GM23338 (cell line): ENCODE results near the gene GARIN3. TPM values are rescaled to one million over a fixed set of nuclear protein-coding genes. Genes with fewer than 3 reads are reported as not detected.

Experiments used
- ATAC-seq: fragments of 200-7000 bp; cut with Tn5 transposase; 3 replicates; pipeline ENCODE4 v1.9.1; 2020
- DNase-seq: peaks from one replicate; pipeline ENCODE4 v3.0.0-alpha.2; 2015; ENCODE audit warnings: low spot score
- H2AFZ ChIP-seq: fragments of 200-600 bp; sonication (generic); 2 replicates; pipeline ENCODE4 v1.8.0; 2016; ENCODE audit warnings: antibody characterized with exemption, mild to moderate bottlenecking, moderate library complexity
- H3F3A ChIP-seq: fragments of 200-600 bp; sonication (generic); replicated peaks from 2 replicates; pipeline ENCODE4 v1.8.0; 2017; ENCODE audit warnings: antibody characterized with exemption, mixed run types, low read depth
- H3K27ac ChIP-seq: fragments of 200-600 bp; sonication (generic); 2 replicates; pipeline ENCODE4 v1.6.1; 2016; ENCODE audit warnings: low read depth
- H3K27me3 ChIP-seq: fragments of 200-600 bp; sonication (generic); 2 replicates; pipeline ENCODE4 v1.8.0; 2016; ENCODE audit warnings: mild to moderate bottlenecking, mixed run types, moderate library complexity; ENCODE audit not compliant: insufficient read depth
- H3K36me3 ChIP-seq: fragments of 200-600 bp; sonication (generic); 2 replicates; pipeline ENCODE4 v1.8.0; 2016; ENCODE audit warnings: mild to moderate bottlenecking; ENCODE audit not compliant: insufficient read depth
- H3K4me1 ChIP-seq: fragments of 200-600 bp; sonication (generic); 2 replicates; pipeline ENCODE4 v1.8.0; 2016; ENCODE audit warnings: mild to moderate bottlenecking, moderate library complexity; ENCODE audit not compliant: insufficient read depth
- H3K4me2 ChIP-seq: fragments of 200-600 bp; sonication (generic); 2 replicates; pipeline ENCODE4 v1.7.1; 2017; ENCODE audit warnings: mixed run types
- H3K4me3 ChIP-seq: fragments of 200-600 bp; sonication (generic); 2 replicates; pipeline ENCODE4 v1.6.1; 2016; ENCODE audit warnings: mixed run types
- H3K79me2 ChIP-seq: fragments of 200-600 bp; sonication (generic); replicated peaks from 2 replicates; pipeline ENCODE4 v1.8.0; 2017; ENCODE audit warnings: mild to moderate bottlenecking; ENCODE audit not compliant: insufficient read depth
- H3K9me2 ChIP-seq: fragments of 200-600 bp; sonication (generic); 2 replicates; pipeline ENCODE4 v1.8.0; 2017; ENCODE audit not compliant: insufficient read depth
- H4K20me1 ChIP-seq: fragments of 200-600 bp; sonication (generic); replicated peaks from 2 replicates; pipeline ENCODE4 v1.8.0; 2017; ENCODE audit warnings: mild to moderate bottlenecking; ENCODE audit not compliant: insufficient read depth
- H3K27ac Mint-ChIP-seq: 2 replicates; pipeline ENCODE4 v1.8.0; 2020; ENCODE audit warnings: inconsistent platforms, mild to moderate bottlenecking, moderate library complexity, mixed read lengths
- H3K27me3 Mint-ChIP-seq: 3 replicates; pipeline ENCODE4 v1.8.0; 2022; ENCODE audit warnings: low read depth, mild to moderate bottlenecking, moderate library complexity, mixed read lengths, inconsistent platforms; ENCODE audit not compliant: insufficient read depth, poor library complexity
- H3K36me3 Mint-ChIP-seq: 3 replicates; pipeline ENCODE4 v1.8.0; 2021; ENCODE audit warnings: low read depth, mild to moderate bottlenecking, inconsistent platforms, moderate library complexity, mixed read lengths
- H3K4me1 Mint-ChIP-seq: 3 replicates; pipeline ENCODE4 v1.8.0; 2020; ENCODE audit warnings: mild to moderate bottlenecking, inconsistent platforms, mixed read lengths
- H3K4me3 Mint-ChIP-seq: 3 replicates; pipeline ENCODE4 v1.8.0; 2021; ENCODE audit warnings: moderate library complexity, mild to moderate bottlenecking, inconsistent platforms, mixed read lengths
- H3K9me3 Mint-ChIP-seq: 3 replicates; pipeline ENCODE4 v1.8.0; 2020; ENCODE audit warnings: moderate library complexity, mild to moderate bottlenecking, inconsistent platforms, mixed read lengths
- CREB1 ChIP-seq: fragments of 250-450 bp; sonication (Bioruptor Pico); IDR thresholded peaks from 2 replicates; pipeline ENCODE4 v1.5.0; 2020; ENCODE audit warnings: low read depth, mild to moderate bottlenecking, moderate library complexity
- ETS1 ChIP-seq: IDR thresholded peaks from 2 replicates; pipeline ENCODE4 v1.6.1; 2016; ENCODE audit warnings: antibody characterized with exemption
- EZH2 ChIP-seq: fragments of 200-600 bp; sonication (generic); IDR thresholded peaks from one replicate; pipeline ENCODE4 v1.8.0; 2017; ENCODE audit warnings: antibody characterized with exemption, mild to moderate bottlenecking, low read depth; ENCODE audit not compliant: unreplicated experiment
- JUNB ChIP-seq: IDR thresholded peaks from one replicate; pipeline ENCODE4 v1.6.1; 2016; ENCODE audit warnings: antibody characterized with exemption; ENCODE audit not compliant: unreplicated experiment
- POLR2AphosphoS5 ChIP-seq: IDR thresholded peaks from 2 replicates; pipeline ENCODE4 v1.6.1; 2016; ENCODE audit warnings: antibody characterized with exemption, low read depth
- REST ChIP-seq: IDR thresholded peaks from one replicate; pipeline ENCODE4 v1.6.1; 2018; ENCODE audit warnings: antibody characterized with exemption; ENCODE audit not compliant: unreplicated experiment
- STAT1 ChIP-seq: IDR thresholded peaks from one replicate; pipeline ENCODE4 v1.6.1; 2016; ENCODE audit warnings: antibody characterized with exemption; ENCODE audit not compliant: unreplicated experiment
- ZNF114 ChIP-seq: fragments of 250-450 bp; sonication (Bioruptor Pico); IDR thresholded peaks from 2 replicates; pipeline ENCODE4 v1.5.0; 2020; ENCODE audit warnings: mild to moderate bottlenecking, moderate library complexity
- ZNF462 ChIP-seq: fragments of 250-450 bp; sonication (Bioruptor Pico); IDR thresholded peaks from 2 replicates; pipeline ENCODE4 v1.5.0; 2020; ENCODE audit warnings: mild to moderate bottlenecking, moderate library complexity
- polyA plus RNA-seq: library from polyadenylated mRNA; unstranded; fragments of >200 nt; fragmentation: Nextera tagmentation; extraction: Ambion mirVana; gene quantifications from 2 replicates; pipeline ENCODE4 v1.2.1, GENCODE V29; 2016
- total RNA-seq: library from RNA; depleted of rRNA; stranded (reverse); fragments of >200 nt; shearing (Covaris generic); gene quantifications from 2 replicates; pipeline ENCODE4 v1.2.3, GENCODE V29; 2014
- TF ChIP-seq, protein P1 (sequence below), 2 experiments: fragments of 200-600 bp in 1 of 2; sonication (generic) in 1 of 2; conservative IDR thresholded peaks; 2 replicates each; pipeline versions ENCODE4 v1.5.1 to v1.6.1; 2016 to 2017; ENCODE audit warnings: antibody characterized with exemption in 2 of 2, low read depth in 2 of 2, mild to moderate bottlenecking in 2 of 2, moderate library complexity in 1 of 2

GARIN3 gene
- total and polyA plus RNA-seq, 2 experiments from 2014 or later: not detected

DNA sequence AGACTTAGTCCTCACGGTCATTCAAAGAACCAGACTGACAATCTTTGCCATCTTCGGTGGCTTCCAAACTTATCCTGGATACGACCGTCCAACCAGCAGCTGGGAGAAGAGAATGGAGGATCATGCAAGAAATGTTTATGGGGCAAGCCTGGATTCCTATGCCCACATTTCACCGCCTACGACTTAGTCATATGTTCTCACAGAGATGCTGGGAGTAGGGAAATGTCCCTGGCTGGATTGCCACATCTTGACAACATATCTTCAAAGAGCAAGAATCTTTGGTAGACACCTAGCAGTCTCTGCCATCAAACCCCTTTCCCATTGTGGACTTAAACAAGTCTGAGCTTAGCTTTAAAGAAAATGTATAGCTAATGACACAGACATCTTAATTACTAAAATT lies 28.4 kb downstream of the GARIN3 start (continued):
- no peak for TF ChIP-seq EZH2
- TF ChIP-seq, protein P1, sequence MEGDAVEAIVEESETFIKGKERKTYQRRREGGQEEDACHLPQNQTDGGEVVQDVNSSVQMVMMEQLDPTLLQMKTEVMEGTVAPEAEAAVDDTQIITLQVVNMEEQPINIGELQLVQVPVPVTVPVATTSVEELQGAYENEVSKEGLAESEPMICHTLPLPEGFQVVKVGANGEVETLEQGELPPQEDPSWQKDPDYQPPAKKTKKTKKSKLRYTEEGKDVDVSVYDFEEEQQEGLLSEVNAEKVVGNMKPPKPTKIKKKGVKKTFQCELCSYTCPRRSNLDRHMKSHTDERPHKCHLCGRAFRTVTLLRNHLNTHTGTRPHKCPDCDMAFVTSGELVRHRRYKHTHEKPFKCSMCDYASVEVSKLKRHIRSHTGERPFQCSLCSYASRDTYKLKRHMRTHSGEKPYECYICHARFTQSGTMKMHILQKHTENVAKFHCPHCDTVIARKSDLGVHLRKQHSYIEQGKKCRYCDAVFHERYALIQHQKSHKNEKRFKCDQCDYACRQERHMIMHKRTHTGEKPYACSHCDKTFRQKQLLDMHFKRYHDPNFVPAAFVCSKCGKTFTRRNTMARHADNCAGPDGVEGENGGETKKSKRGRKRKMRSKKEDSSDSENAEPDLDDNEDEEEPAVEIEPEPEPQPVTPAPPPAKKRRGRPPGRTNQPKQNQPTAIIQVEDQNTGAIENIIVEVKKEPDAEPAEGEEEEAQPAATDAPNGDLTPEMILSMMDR (conservative IDR thresholded peaks at IDR 0.05; ENCODE audit: low read depth in 2 of 2): no peak
- no peak for TF ChIP-seq CREB1

DNA sequence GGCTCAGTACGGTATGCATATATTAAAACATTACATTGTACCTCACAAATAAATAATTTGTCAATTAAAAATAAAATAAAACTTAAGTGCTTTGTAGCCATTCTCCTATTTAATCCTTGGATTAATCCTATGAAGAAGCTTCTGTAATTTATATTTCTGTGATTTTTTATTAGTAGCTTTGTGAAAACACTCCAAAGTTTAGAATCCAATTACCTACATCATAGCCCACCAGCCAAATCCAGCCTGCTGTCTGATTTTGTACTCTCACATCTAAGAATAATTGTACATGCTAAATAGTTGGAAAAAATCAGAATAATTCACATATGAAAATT lies 33.8 kb downstream of the GARIN3 start:
- Mint-ChIP-seq H3K27ac (no peak overlapping the region), H3K36me3 (peaks cover 3% of the 10 kb centered on the region; the same call in 2 of the 3 replicates), H3K4me1 (peaks cover 5% of the 10 kb centered on the region; the same call in 2 of the 3 replicates), H3K27me3 (no peaks in the 10 kb centered on the region), H3K4me3 (no peak overlapping the region), H3K9me3 (no peaks in the 10 kb centered on the region)
- Histone ChIP-seq H3K4me1 (no peaks in the 10 kb centered on the region; the same call in 1 of the 2 replicates), H4K20me1 (0 out of 2 replicates have a peak, but pooled peaks cover 2% of the 10 kb centered on the region), H3K27ac (no peak overlapping the region), H3K79me2 (no peaks in the 10 kb centered on the region; the same call in 1 of the 2 replicates), H3K36me3 (no peaks in the 10 kb centered on the region; the same call in 1 of the 2 replicates), H3K4me3 (no peak overlapping the region), H2AFZ (no peak overlapping the region), H3K4me2 (no peak overlapping the region), H3K27me3 (no peaks in the 10 kb centered on the region), H3K9me2 (no peaks in the 10 kb centered on the region), H3F3A (no peaks in the 10 kb centered on the region)
- ATAC-seq: no peak
- DNase-seq: no peak
- no peak for TF ChIP-seq ZNF114
- no peak for TF ChIP-seq ETS1
- no peak for TF ChIP-seq ZNF462 (CRISPR knock-in tag)
- no peak for TF ChIP-seq JUNB
- TF ChIP-seq CREB1: no peak
- TF ChIP-seq REST: no peak
- TF ChIP-seq POLR2AphosphoS5: no peak
- TF ChIP-seq STAT1: no peak
- TF ChIP-seq, protein P1 (conservative IDR thresholded peaks at IDR 0.05; ENCODE audit: low read depth in 2 of 2): no peak
